Activated naive CD4-positive, alpha-beta T cell treated with anti-CD3 and anti-CD28 coated beads for 36 hours (primary cell): ENCODE data around the gene PDE8A. TPM values are rescaled to one million over a fixed set of nuclear protein-coding genes. Genes with fewer than 3 reads are reported as not detected.
"Not testable (repeated sequence)": the region's sequence is repeated elsewhere in the genome, so short reads cannot be mapped to it uniquely, and the experiment has no call there.

ENCODE experiments used
- CTCF ChIA-PET: fragments of 350-600 bp; sonication (Branson Sonifier 250); formaldehyde crosslinking; loops from one replicate; lab custom pipeline; 2021; ENCODE audit warnings: antibody characterized with exemption; lab: Charles Lee
- DNase-seq: peaks from one replicate; pipeline ENCODE4 v3.0.0-alpha.2; 2020
- H3K27ac Mint-ChIP-seq: one replicate; pipeline ENCODE4 v1.8.0; 2021; ENCODE audit warnings: mild to moderate bottlenecking, mixed read lengths
- H3K27me3 Mint-ChIP-seq: one replicate; pipeline ENCODE4 v1.8.0; 2021; ENCODE audit warnings: low read depth, mixed read lengths
- H3K36me3 Mint-ChIP-seq: one replicate; pipeline ENCODE4 v1.8.0; 2021; ENCODE audit warnings: low read depth, mixed read lengths
- H3K4me1 Mint-ChIP-seq: one replicate; pipeline ENCODE4 v1.8.0; 2021; ENCODE audit warnings: low read depth, mixed read lengths
- H3K4me3 Mint-ChIP-seq: one replicate; pipeline ENCODE4 v1.8.0; 2021; ENCODE audit warnings: mild to moderate bottlenecking, moderate library complexity, mixed read lengths
- H3K9me3 Mint-ChIP-seq: one replicate; pipeline ENCODE4 v1.8.0; 2021; ENCODE audit warnings: mixed read lengths
- intact Hi-C: fragments of 100-400 bp; cut with micrococcal nuclease; formaldehyde crosslinking; loops from one replicate; pipeline ENCODE4 v1.15.1; 2023
- total RNA-seq, 2 experiments: library from RNA; stranded (reverse); gene quantifications; one replicate each; pipeline ENCODE4 v1.2.3, GENCODE V29; 2021

The PDE8A gene
- total RNA-seq, 2 experiments from 2014 or later, result 28.8 to 29.2 TPM

DNA sequence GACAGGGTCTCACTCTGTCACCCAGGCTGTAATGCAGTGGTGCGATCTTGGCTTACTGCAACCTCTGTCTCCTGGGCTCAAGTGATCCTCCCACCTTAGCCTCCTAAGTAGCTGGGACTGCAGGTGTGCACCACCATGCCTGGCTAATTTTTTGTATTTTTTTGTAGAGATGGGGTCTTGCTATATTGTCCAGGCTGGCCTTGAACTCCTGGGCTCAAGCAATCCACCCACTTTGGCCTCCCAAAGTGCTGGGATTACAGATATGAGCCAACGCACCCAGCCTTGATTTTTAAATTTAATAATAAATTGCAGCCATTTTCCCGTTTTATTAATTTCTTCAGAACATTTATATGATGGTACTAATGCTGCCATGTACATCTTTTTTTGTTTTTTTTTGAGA, 15.6 kb downstream of the PDE8A start:
- H3K36me3 Mint-ChIP-seq, DNase-seq, H3K9me3 Mint-ChIP-seq, H3K27ac Mint-ChIP-seq, H3K4me3 Mint-ChIP-seq, intact Hi-C loops, H3K27me3 Mint-ChIP-seq: not testable (repeated sequence)
- CTCF ChIA-PET, result interaction anchor here (1.2 kb wide), 1 partner anchor 9 kb away, joined by 3 read pairs; no protein-coding TSS in a partner anchor
- H3K4me1 Mint-ChIP-seq, result peaks cover 41% of the 10 kb centered on the region

DNA sequence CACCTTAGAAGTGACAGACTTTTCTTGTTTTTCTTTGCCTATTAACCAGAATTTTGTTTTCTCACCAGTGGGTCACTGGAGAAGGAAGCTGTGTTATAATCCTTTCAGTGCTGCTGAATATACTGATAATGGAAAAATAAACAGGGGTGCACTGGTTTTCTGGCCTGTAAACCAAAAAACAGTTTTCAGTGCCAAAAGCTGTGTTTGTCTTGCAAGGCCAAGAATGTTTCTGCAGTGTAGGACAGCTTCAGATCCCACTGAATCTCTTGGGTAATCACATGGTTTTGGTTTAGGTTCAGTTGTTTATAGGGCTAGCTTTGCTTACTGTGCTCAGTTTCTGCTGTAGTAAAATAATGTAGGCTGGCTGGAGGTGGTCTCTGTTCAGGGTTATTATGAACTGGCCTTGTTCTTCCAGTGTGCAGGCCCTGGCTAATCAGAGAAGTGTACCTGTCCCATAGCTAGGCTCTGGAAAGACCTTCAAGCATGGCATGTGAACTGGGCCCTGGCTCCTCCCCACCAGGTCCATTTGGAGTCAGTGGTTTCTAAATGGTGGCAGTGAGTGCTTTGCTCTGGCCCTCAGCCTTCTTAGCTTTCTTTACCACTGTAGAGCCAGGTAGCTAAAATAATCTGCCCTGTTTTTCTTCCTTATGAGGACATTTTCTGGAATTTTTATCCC, 18.7 kb downstream of the PDE8A start:
- Mint-ChIP-seq H3K36me3 (no peaks in the 10 kb centered on the region), H3K4me3 (no peak overlapping the region), H3K4me1 (peaks cover 43% of the 10 kb centered on the region), H3K9me3 (no peaks in the 10 kb centered on the region), H3K27me3 (no peaks in the 10 kb centered on the region), H3K27ac (no peak overlapping the region)
- CTCF ChIA-PET, result no interaction called here
- DNase-seq, result no peak
- intact Hi-C loops, result no loop called here

DNA sequence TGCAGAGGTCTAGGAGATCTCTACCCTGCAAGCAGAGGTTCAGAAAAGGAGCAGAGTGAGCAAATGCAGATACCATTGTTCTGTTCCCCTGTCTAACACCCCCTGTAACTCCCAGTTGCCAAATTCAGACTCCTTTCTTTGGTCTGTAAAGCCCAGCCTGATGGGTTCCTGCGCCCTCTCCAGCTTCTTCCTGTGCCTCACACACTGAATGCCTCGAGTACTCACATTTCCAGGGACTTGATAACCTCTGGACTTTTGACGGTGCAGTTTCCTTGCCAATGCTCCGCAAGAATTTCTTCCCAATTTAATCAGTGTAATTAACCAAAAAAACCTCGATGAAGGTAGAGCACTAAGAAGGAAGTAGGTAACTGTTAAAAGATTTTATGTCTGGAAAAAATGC, 19.3 kb downstream of the PDE8A start:
- Mint-ChIP-seq H3K27me3 (no peaks in the 10 kb centered on the region), H3K4me3 (no peak overlapping the region), H3K9me3 (no peaks in the 10 kb centered on the region), H3K4me1 (peaks cover 43% of the 10 kb centered on the region), H3K36me3 (no peaks in the 10 kb centered on the region), H3K27ac (no peak overlapping the region)
- CTCF ChIA-PET, result no interaction called here
- no peak for DNase-seq
- intact Hi-C loops, result no loop called here

DNA sequence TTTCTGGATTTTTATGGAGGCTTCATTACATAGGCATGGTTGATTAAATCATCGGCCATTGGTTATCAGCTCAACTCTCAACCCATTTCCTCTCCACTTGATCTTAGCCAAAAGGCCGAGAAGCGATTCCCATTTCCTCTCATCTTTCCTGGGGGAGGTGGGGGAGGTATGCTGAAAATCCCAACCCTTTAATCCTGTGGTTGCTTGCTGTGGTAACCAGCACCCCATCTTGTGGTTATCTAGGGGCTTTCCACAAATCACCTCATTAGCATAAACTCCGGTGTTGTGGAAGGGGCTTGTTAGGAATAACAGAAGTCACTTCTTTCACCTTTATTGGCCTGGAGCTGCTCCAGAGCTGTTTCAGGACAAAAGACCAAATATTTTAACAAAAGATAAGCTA, 20.9 kb downstream of the PDE8A start:
- Mint-ChIP-seq H3K27ac (no peak overlapping the region), H3K4me1 (peaks cover 50% of the 10 kb centered on the region), H3K36me3 (no peaks in the 10 kb centered on the region), H3K9me3 (no peaks in the 10 kb centered on the region), H3K27me3 (no peaks in the 10 kb centered on the region), H3K4me3 (no peak overlapping the region)
- CTCF ChIA-PET, result interaction anchor here (1.0 kb wide), 1 partner anchor 26 kb away, joined by 3 read pairs; no protein-coding TSS in a partner anchor
- intact Hi-C loops, result loop anchor here (2.0 kb wide), 1 partner anchor 14 kb away; no protein-coding TSS in a partner anchor
- no peak for DNase-seq

DNA sequence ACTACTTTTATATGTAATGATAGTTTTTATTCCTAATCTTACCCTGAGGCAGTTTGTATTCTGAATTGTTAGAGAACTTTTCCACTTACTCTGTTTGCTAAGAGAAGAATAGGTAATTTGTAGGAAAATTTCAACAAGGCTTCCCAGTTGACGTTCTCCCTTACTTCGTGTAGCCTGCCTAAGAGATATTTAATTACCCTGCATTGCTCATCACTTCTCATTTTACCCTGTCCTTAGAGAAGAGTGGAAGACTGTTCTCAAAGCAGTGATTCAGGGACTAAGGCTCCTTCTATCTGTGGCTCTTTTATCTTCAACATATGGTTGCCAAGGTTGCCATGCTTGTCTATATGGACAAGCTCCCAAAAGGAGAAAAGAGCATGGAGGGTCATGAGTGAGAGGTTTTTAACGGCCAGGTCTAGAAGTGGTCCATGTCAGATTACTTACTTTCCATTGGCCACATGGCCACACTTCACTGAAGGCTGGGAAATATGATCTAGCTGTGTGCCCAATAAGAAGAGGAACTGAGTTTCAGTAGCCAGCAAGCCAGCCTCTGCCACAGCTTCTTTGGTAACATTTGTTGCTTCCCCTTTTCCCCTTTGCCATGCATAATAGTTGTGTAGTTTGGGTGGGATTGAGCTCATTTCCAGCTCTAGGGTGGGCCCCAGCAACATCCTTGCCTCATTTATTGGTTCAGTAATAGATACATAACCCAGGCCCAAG, 22.1 kb downstream of the PDE8A start:
- Mint-ChIP-seq H3K9me3 (no peaks in the 10 kb centered on the region), H3K27me3 (no peaks in the 10 kb centered on the region), H3K4me1 (peaks cover 58% of the 10 kb centered on the region), H3K36me3 (no peaks in the 10 kb centered on the region), H3K27ac (no peak overlapping the region), H3K4me3 (no peak overlapping the region)
- intact Hi-C loops, result loop anchor here (2.0 kb wide), 1 partner anchor 15 kb away; no protein-coding TSS in a partner anchor
- CTCF ChIA-PET, result interaction anchor here (0.9 to 1.9 kb wide), 4 partner anchors 15 to 43 kb away, joined by 3 to 4 read pairs (median 4); no protein-coding TSS in a partner anchor
- no peak for DNase-seq

DNA sequence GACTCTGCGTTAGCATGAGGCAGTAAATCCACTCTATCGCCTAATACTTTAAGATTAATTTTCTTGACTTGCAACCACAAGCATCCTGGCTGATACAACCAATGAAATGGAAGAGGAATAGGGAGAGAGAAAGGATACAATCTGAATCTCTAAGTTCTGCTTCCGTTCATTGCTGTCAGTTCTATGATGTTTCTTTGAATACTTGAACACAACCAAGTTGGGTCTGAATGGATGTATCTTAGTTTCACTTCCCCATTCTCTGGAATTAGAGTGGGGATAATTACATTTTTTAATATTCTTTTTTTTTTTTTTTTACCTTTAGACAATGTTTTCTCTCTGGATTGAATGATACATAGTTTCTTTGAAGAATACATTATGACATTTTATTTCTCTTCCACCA, 22.9 kb downstream of the PDE8A start:
- H3K9me3 Mint-ChIP-seq, result no peaks in the 10 kb centered on the region
- no peak for DNase-seq
- CTCF ChIA-PET, result interaction anchor here (1.9 kb wide), 1 partner anchor 42 kb away, joined by 4 read pairs; no protein-coding TSS in a partner anchor
- no peak overlapping the region for H3K4me3 Mint-ChIP-seq
- intact Hi-C loops, result no loop called here
- H3K4me1 Mint-ChIP-seq, result peaks cover 58% of the 10 kb centered on the region
- no peaks in the 10 kb centered on the region for H3K27me3 Mint-ChIP-seq
- no peak overlapping the region for H3K27ac Mint-ChIP-seq
- no peaks in the 10 kb centered on the region for H3K36me3 Mint-ChIP-seq

DNA sequence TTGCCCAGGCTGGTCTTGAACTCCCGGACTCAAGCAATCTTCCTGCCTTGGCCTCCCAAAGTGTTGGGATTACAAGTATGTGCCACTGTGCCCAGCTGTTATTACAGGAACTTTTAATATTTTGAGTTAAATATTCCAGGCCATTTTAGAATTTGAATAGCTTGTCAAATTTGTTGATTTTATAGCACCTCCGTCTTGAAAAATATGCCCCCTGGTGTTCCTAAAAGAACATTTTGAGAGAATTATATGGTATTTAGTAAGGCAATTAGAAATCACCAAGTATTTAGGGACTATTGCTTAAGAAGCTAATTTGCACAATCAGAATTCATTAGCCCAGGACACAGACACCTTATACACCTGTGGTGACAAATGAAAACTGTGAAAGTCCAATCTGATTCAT, 23.7 kb downstream of the PDE8A start:
- no peak for DNase-seq
- Mint-ChIP-seq H3K4me1 (peaks cover 61% of the 10 kb centered on the region), H3K36me3 (no peaks in the 10 kb centered on the region), H3K9me3 (no peaks in the 10 kb centered on the region), H3K27ac (no peak overlapping the region), H3K27me3 (no peaks in the 10 kb centered on the region), H3K4me3 (no peak overlapping the region)
- intact Hi-C loops, result no loop called here
- CTCF ChIA-PET, result no interaction called here

DNA sequence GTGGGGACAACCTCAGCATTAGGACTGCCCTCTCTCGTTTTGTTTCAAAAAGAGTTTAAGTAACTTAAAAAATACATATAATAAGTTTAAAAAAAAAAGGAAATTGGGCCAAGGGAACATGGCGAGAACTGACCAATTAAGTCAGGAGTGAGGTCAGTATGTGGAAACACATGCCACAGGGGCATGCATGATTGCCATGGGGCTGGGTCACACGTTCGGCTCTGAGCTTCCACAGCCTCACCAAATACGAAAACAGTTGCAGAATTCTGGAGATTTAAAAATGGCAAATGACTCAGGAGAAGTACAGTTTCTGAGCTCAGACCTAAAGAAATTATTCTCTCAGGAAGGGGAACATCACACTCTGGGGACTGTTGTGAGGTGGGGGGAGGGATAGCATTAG, 24.1 kb downstream of the PDE8A start:
- no peak for DNase-seq
- H3K4me1 Mint-ChIP-seq, result peaks cover 64% of the 10 kb centered on the region
- no peak overlapping the region for H3K4me3 Mint-ChIP-seq
- intact Hi-C loops, result no loop called here
- H3K27me3 Mint-ChIP-seq, result no peaks in the 10 kb centered on the region
- no peaks in the 10 kb centered on the region for H3K36me3 Mint-ChIP-seq
- no peak overlapping the region for H3K27ac Mint-ChIP-seq
- CTCF ChIA-PET, result interaction anchor here (0.6 to 0.7 kb wide), 2 partner anchors 299 to 613 kb away, joined by 3 to 7 read pairs; no protein-coding TSS in a partner anchor
- no peaks in the 10 kb centered on the region for H3K9me3 Mint-ChIP-seq

DNA sequence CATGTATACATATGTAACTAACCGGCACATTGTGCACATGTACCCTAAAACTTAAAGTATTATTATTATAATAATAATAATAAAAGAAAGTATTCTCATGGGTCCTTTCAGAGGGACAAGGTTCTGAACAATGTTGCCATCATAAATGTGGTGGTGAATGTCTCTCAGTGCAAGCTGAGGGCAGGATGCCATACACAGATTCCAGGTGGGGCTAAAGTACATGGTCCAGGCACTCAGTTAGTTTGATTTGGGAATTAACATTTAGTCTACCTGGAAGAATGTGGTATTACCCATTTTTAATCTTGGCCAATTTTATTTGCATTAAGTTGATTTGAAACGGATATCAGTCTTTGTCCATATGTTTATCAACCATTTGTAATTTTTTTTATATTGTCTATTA, 24.5 kb downstream of the PDE8A start:
- peaks cover 66% of the 10 kb centered on the region for H3K4me1 Mint-ChIP-seq
- no peaks in the 10 kb centered on the region for H3K36me3 Mint-ChIP-seq
- H3K4me3 Mint-ChIP-seq, result no peak overlapping the region
- no peaks in the 10 kb centered on the region for H3K27me3 Mint-ChIP-seq
- H3K9me3 Mint-ChIP-seq, result peaks cover 4% of the 10 kb centered on the region
- no peak overlapping the region for H3K27ac Mint-ChIP-seq
- no peak for DNase-seq
- CTCF ChIA-PET, result interaction anchor here (0.6 to 0.7 kb wide), 2 partner anchors 299 to 613 kb away, joined by 3 to 7 read pairs; no protein-coding TSS in a partner anchor
- intact Hi-C loops, result no loop called here

DNA sequence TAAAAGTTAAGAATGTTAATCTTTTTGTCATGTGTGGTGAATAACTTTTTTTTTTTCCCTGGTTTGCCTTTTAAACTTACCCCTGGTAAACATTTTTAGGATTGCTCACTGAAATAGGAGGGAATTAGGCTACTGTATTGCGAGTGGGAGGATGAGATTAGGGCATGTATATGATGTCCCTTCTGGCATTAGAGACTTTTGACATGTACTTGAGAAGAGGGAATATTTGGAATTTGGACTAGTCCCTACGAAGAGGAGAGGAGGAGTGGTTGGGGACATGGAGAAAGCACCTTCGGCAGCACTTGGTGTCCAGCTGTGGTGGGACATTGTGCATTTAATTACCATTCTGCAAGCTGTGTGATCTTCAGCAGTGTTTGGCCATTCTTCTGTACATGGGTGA, 25.0 kb downstream of the PDE8A start:
- Mint-ChIP-seq H3K27me3 (no peaks in the 10 kb centered on the region), H3K36me3 (no peaks in the 10 kb centered on the region), H3K4me1 (peaks cover 61% of the 10 kb centered on the region), H3K9me3 (peaks cover 4% of the 10 kb centered on the region), H3K27ac (no peak overlapping the region), H3K4me3 (no peak overlapping the region)
- intact Hi-C loops, result no loop called here
- DNase-seq, result no peak
- CTCF ChIA-PET, result no interaction called here

DNA sequence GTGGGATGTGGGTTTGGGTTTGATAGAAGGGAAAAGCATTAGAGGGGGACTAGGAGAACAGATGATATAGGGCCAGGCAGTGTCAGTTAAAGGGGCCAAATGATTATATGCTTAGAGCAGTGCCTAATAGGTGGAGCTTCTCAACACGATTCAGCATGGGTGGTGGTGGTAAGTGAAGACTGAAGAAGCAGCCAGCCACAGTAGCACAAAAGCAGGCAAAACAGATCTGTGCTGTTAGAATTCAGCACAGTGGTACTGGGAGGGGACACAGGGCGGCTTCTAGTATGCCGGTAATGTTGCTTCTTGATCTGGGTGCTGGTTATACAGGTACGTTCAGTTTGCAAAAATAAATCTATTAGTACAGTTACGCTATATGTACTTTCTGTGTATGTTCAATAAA, 25.5 kb downstream of the PDE8A start:
- H3K36me3 Mint-ChIP-seq, result no peaks in the 10 kb centered on the region
- intact Hi-C loops, result no loop called here
- CTCF ChIA-PET, result no interaction called here
- no peak for DNase-seq
- H3K27ac Mint-ChIP-seq, result no peak overlapping the region
- H3K4me3 Mint-ChIP-seq, result no peak overlapping the region
- peaks cover 56% of the 10 kb centered on the region for H3K4me1 Mint-ChIP-seq
- H3K27me3 Mint-ChIP-seq, result no peaks in the 10 kb centered on the region
- peaks cover 4% of the 10 kb centered on the region for H3K9me3 Mint-ChIP-seq

DNA sequence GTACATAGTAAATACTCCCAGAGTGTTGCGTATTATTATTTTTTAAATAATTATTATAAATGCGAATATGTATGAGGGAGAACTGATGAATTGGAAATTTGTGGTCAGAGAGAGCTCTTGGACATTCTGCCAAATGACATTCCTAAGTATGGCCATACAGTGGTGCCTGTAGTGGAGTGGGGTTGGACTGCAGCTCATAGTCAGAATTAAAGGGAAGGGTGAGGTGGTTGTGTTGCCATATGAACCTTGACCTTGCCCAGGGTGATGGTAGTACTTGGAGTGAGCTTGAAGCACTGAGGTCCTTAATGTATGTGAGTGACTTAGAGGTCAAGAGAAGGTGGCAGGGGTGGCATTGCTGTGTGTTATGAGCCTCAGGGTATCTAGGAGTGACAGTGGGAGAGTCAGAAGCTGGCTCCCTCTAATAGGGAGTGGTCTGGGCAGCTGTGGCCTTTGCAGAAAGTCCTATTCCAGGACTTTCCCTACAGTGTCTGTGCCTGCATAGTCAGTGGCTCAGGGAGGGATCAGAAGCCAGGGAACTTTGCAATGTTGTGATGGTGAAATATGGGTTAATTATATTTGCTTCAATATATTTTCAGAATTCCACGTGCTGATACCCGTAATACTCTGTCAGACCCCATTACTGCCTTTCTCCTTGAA, 26.2 kb downstream of the PDE8A start:
- no peak for DNase-seq
- intact Hi-C loops, result no loop called here
- H3K27me3 Mint-ChIP-seq, result no peaks in the 10 kb centered on the region
- H3K9me3 Mint-ChIP-seq, result peaks cover 4% of the 10 kb centered on the region
- H3K36me3 Mint-ChIP-seq, result no peaks in the 10 kb centered on the region
- H3K4me3 Mint-ChIP-seq, result no peak overlapping the region
- H3K4me1 Mint-ChIP-seq, result peaks cover 49% of the 10 kb centered on the region
- CTCF ChIA-PET, result no interaction called here
- H3K27ac Mint-ChIP-seq, result no peak overlapping the region
